Loucy (cell line): ENCODE results near the gene FAM180A.

ENCODE experiments used
- H2AFZ ChIP-seq: fragments of 200-600 bp; sonication (generic); 2 replicates; pipeline ENCODE4 v1.6.0; 2016; ENCODE audit warnings: antibody characterized with exemption, mild to moderate bottlenecking, low read length, moderate library complexity
- H3F3A ChIP-seq: fragments of 200-600 bp; 2 replicates; pipeline ENCODE4 v1.6.0; 2016; ENCODE audit warnings: antibody characterized with exemption, low read depth, mild to moderate bottlenecking
- H3K27me3 ChIP-seq: fragments of 200-600 bp; sonication (generic); 2 replicates; pipeline ENCODE4 v1.6.1; 2014; ENCODE audit warnings: low read length, mild to moderate bottlenecking; ENCODE audit not compliant: insufficient read depth, poor library complexity, severe bottlenecking
- H3K36me3 ChIP-seq: fragments of 200-600 bp; sonication (generic); 2 replicates; pipeline ENCODE4 v1.6.1; 2016; ENCODE audit warnings: low read length; ENCODE audit not compliant: insufficient read depth
- H3K4me1 ChIP-seq: fragments of 200-600 bp; sonication (generic); 2 replicates; pipeline ENCODE4 v1.5.1; 2014; ENCODE audit warnings: low read length, mild to moderate bottlenecking; ENCODE audit not compliant: insufficient read depth, poor library complexity, severe bottlenecking
- H3K4me2 ChIP-seq: fragments of 200-600 bp; sonication (generic); 2 replicates; pipeline ENCODE4 v1.6.0; 2014; ENCODE audit warnings: antibody characterized with exemption, low read length, low read depth, mild to moderate bottlenecking; ENCODE audit not compliant: poor library complexity, severe bottlenecking
- H3K4me3 ChIP-seq: fragments of 200-600 bp; sonication (generic); 2 replicates; pipeline ENCODE4 v1.5.1; 2014; ENCODE audit warnings: low read length, mild to moderate bottlenecking, mixed read lengths; ENCODE audit not compliant: poor library complexity, severe bottlenecking
- H3K79me2 ChIP-seq: fragments of 200-600 bp; sonication (generic); 2 replicates; pipeline ENCODE4 v1.6.1; 2014; ENCODE audit warnings: low read length; ENCODE audit not compliant: insufficient read depth
- H3K9ac ChIP-seq: fragments of 200-600 bp; sonication (generic); 2 replicates; pipeline ENCODE4 v1.6.0; 2014; ENCODE audit warnings: mild to moderate bottlenecking, low read depth, low read length, moderate library complexity; ENCODE audit not compliant: poor library complexity, severe bottlenecking
- H3K9me2 ChIP-seq: fragments of 200-600 bp; sonication (generic); replicated peaks from 2 replicates; pipeline ENCODE4 v1.6.1; 2016; ENCODE audit warnings: low read depth, low read length, mixed read lengths
- H3K9me3 ChIP-seq: fragments of 200-600 bp; sonication (generic); 2 replicates; pipeline ENCODE4 v1.6.1; 2014; ENCODE audit warnings: mild to moderate bottlenecking, antibody characterized with exemption, low read length, low read depth; ENCODE audit not compliant: insufficient read depth
- H4K20me1 ChIP-seq: fragments of 200-600 bp; sonication (generic); 2 replicates; pipeline ENCODE4 v1.6.0; 2014; ENCODE audit warnings: antibody characterized with exemption, low read length, mild to moderate bottlenecking; ENCODE audit not compliant: insufficient read depth, poor library complexity, severe bottlenecking
- CTCF ChIP-seq: fragments of 200-600 bp; sonication (generic); conservative IDR thresholded peaks from 2 replicates; pipeline ENCODE4 v1.5.1; 2014; ENCODE audit warnings: mild to moderate bottlenecking, antibody characterized with exemption, low read length
- EZH2phosphoT487 ChIP-seq: fragments of 200-600 bp; IDR thresholded peaks from 2 replicates; pipeline ENCODE4 v1.6.1; 2018; ENCODE audit warnings: antibody characterized with exemption, mild to moderate bottlenecking, moderate library complexity, borderline replicate concordance

The FAM180A gene

GRCh38 chr7:135753616-135754413 is 5.2 kb upstream of the FAM180A start:
- no peak overlapping the region for H3K4me2 ChIP-seq
- H3K36me3 ChIP-seq = no peaks in the 10 kb centered on the region
- no peak overlapping the region for H3K4me3 ChIP-seq
- no peaks in the 10 kb centered on the region for H3K9me2 ChIP-seq
- H2AFZ ChIP-seq = no peak overlapping the region
- no peaks in the 10 kb centered on the region for H3F3A ChIP-seq
- no peaks in the 10 kb centered on the region for H3K4me1 ChIP-seq
- no peaks in the 10 kb centered on the region for H4K20me1 ChIP-seq
- no peak overlapping the region for H3K9ac ChIP-seq
- H3K9me3 ChIP-seq = no peaks in the 10 kb centered on the region
- TF ChIP-seq CTCF (no peak), EZH2phosphoT487 (no peak)
- no peaks in the 10 kb centered on the region for H3K79me2 ChIP-seq
- H3K27me3 ChIP-seq = no peaks in the 10 kb centered on the region

GRCh38 chr7:135747366-135747765 is 1.2 kb downstream of the FAM180A start:
- Histone ChIP-seq H3K9me3 (no peaks in the 10 kb centered on the region), H3K4me1 (no peaks in the 10 kb centered on the region), H3K27me3 (no peaks in the 10 kb centered on the region), H2AFZ (no peak overlapping the region), H3K4me3 (no peak overlapping the region), H3K4me2 (no peak overlapping the region), H4K20me1 (no peaks in the 10 kb centered on the region), H3K9me2 (no peaks in the 10 kb centered on the region), H3K79me2 (no peaks in the 10 kb centered on the region), H3F3A (no peaks in the 10 kb centered on the region), H3K9ac (no peak overlapping the region), H3K36me3 (no peaks in the 10 kb centered on the region)
- no peak for TF ChIP-seq EZH2phosphoT487
- no peak for TF ChIP-seq CTCF

DNA sequence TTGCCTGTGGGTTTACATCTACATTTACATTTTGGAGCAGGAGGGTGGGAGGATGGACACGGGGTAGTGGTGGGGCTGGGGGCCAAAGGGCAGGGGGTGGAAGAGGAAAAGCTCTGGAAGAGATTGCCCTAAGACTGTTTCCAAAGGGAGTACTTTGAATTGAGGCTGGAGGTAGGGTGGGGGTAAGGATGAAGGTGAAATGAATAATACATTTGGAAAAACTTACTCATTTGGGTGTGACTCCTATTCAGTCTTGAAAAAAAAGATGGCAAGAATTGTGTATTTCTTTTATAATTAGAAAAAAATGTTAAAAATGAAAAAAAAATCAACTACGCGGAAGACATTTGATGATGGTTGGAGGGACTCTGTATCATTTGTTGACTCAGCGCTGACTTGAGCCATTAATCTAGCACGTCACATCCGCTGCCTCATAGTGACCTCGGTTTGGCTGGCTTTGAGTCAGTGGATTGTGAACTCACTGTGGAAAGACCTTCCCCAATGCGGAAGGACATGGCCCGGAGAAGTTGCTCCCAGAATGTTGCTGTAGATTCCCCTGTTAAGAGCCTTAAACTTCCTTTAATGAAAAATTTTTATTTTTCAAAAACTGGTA is 2.8 kb downstream of the FAM180A start:
- Histone ChIP-seq H3K9me3 (no peaks in the 10 kb centered on the region), H3K4me3 (no peak overlapping the region), H3K4me1 (no peaks in the 10 kb centered on the region), H3F3A (no peaks in the 10 kb centered on the region), H3K27me3 (no peaks in the 10 kb centered on the region), H3K36me3 (no peaks in the 10 kb centered on the region), H3K79me2 (no peaks in the 10 kb centered on the region), H3K9ac (no peak overlapping the region), H3K9me2 (no peaks in the 10 kb centered on the region), H2AFZ (no peak overlapping the region), H4K20me1 (no peaks in the 10 kb centered on the region), H3K4me2 (no peak overlapping the region)
- TF ChIP-seq CTCF (no peak), EZH2phosphoT487 (no peak)
